Measurements from ENCODE around the gene BMP6. TPM values are rescaled to one million over a fixed set of nuclear protein-coding genes. Genes with fewer than 3 reads are reported as not detected.

BMP6 gene
- total and polyA plus RNA-seq, 2 experiments from 2014 or later = 0.84 to 2.8 TPM

DNA sequence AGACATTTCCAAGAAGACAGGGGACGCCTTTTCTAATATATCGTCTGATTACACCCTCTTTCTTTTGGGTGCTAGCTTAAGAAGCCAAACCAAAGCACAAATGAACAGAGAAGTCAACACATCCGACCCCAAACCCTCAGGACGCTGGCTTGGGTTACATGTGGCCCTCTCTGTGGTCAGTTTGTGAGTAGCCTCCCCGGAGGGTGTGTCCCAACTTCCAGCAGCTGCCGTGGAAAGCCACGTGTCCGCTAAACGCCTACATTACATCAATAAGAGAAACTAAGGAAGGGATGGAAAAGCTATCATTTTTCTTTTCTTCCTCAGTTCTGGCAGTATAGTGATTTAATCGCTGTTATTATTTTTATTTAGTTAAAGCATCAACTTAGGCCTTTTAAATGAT is 487 bp upstream of the BMP6 start:
- Histone ChIP-seq H3K79me2 (replicated peaks; ENCODE audit: insufficient read depth) (no peaks in the 10 kb centered on the region), H3K27me3 (ENCODE audit: insufficient read depth) (peaks cover 72% of the 10 kb centered on the region), H3K4me3 (peak overlapping the region; percentile 74; the same call in 1 of the 2 replicates), H3F3A (replicated peaks; ENCODE audit: low read depth) (no peaks in the 10 kb centered on the region), H2AFZ (no peak overlapping the region), H4K20me1 (replicated peaks; ENCODE audit: insufficient read depth) (peaks cover 5% of the 10 kb centered on the region; the same call in 1 of the 2 replicates), H3K4me2 (no peak overlapping the region), H3K36me3 (ENCODE audit: insufficient read depth) (no peaks in the 10 kb centered on the region), H3K9me2 (ENCODE audit: insufficient read depth) (no peaks in the 10 kb centered on the region), H3K4me1 (ENCODE audit: insufficient read depth) (peaks cover 11% of the 10 kb centered on the region), H3K27ac (ENCODE audit: low read depth) (no peak overlapping the region)
- Mint-ChIP-seq H3K4me3 (peak overlapping the region; percentile 77), H3K36me3 (ENCODE audit: low read depth) (no peaks in the 10 kb centered on the region), H3K9me3 (peaks cover 5% of the 10 kb centered on the region; the same call in 2 of the 3 replicates), H3K27ac (no peak overlapping the region), H3K27me3 (ENCODE audit: insufficient read depth, low read depth, poor library complexity) (peaks cover 65% of the 10 kb centered on the region), H3K4me1 (peaks cover 20% of the 10 kb centered on the region)
- no peak for DNase-seq (ENCODE audit: low spot score)
- no peak for ATAC-seq
- peak; percentile 44 for TF ChIP-seq EZH2 (IDR thresholded peaks at IDR 0.05; ENCODE audit: low read depth, unreplicated experiment)
- no peak for TF ChIP-seq ZNF114 (CRISPR knock-in tag; IDR thresholded peaks at IDR 0.05)
- TF ChIP-seq CTCF (conservative IDR thresholded peaks at IDR 0.05; ENCODE audit: low read depth in 2 of 2) = no peak
- TF ChIP-seq, protein P1, sequence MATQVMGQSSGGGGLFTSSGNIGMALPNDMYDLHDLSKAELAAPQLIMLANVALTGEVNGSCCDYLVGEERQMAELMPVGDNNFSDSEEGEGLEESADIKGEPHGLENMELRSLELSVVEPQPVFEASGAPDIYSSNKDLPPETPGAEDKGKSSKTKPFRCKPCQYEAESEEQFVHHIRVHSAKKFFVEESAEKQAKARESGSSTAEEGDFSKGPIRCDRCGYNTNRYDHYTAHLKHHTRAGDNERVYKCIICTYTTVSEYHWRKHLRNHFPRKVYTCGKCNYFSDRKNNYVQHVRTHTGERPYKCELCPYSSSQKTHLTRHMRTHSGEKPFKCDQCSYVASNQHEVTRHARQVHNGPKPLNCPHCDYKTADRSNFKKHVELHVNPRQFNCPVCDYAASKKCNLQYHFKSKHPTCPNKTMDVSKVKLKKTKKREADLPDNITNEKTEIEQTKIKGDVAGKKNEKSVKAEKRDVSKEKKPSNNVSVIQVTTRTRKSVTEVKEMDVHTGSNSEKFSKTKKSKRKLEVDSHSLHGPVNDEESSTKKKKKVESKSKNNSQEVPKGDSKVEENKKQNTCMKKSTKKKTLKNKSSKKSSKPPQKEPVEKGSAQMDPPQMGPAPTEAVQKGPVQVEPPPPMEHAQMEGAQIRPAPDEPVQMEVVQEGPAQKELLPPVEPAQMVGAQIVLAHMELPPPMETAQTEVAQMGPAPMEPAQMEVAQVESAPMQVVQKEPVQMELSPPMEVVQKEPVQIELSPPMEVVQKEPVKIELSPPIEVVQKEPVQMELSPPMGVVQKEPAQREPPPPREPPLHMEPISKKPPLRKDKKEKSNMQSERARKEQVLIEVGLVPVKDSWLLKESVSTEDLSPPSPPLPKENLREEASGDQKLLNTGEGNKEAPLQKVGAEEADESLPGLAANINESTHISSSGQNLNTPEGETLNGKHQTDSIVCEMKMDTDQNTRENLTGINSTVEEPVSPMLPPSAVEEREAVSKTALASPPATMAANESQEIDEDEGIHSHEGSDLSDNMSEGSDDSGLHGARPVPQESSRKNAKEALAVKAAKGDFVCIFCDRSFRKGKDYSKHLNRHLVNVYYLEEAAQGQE (IDR thresholded peaks at IDR 0.05; ENCODE audit: unreplicated experiment) = no peak
- TF ChIP-seq NANOG (IDR thresholded peaks at IDR 0.05; ENCODE audit: borderline replicate concordance) = no peak

GRCh38 chr6:7726416-7727085 is 652 bp downstream of the BMP6 start:
- H3K9me2 ChIP-seq (ENCODE audit: insufficient read depth) = no peaks in the 10 kb centered on the region
- no peak overlapping the region for H3K27ac Mint-ChIP-seq
- DNase-seq (ENCODE audit: low spot score) (peak; percentile 65), ATAC-seq (peak; percentile 54)
- H3K4me2 ChIP-seq = peak overlapping the region; percentile 90
- H3K9me3 Mint-ChIP-seq = peaks cover 5% of the 10 kb centered on the region; the same call in 2 of the 3 replicates
- peak overlapping the region; percentile 86 for H2AFZ ChIP-seq
- H3K27me3 Mint-ChIP-seq (ENCODE audit: insufficient read depth, low read depth, poor library complexity) = peaks cover 65% of the 10 kb centered on the region
- H3K79me2 ChIP-seq (replicated peaks; ENCODE audit: insufficient read depth) = no peaks in the 10 kb centered on the region
- H3K27me3 ChIP-seq (ENCODE audit: insufficient read depth) = peaks cover 78% of the 10 kb centered on the region
- H3K36me3 ChIP-seq (ENCODE audit: insufficient read depth) = no peaks in the 10 kb centered on the region
- no peak overlapping the region for H3K27ac ChIP-seq (ENCODE audit: low read depth)
- H3K4me1 Mint-ChIP-seq = peaks cover 29% of the 10 kb centered on the region
- H3K36me3 Mint-ChIP-seq (ENCODE audit: low read depth) = no peaks in the 10 kb centered on the region
- peaks cover 5% of the 10 kb centered on the region; the same call in 1 of the 2 replicates for H4K20me1 ChIP-seq (replicated peaks; ENCODE audit: insufficient read depth)
- no peaks in the 10 kb centered on the region for H3F3A ChIP-seq (replicated peaks; ENCODE audit: low read depth)
- H3K4me1 ChIP-seq (ENCODE audit: insufficient read depth) = peaks cover 17% of the 10 kb centered on the region
- H3K4me3 ChIP-seq = peak overlapping the region; percentile 74
- peak overlapping the region; percentile 77 for H3K4me3 Mint-ChIP-seq
- TF ChIP-seq EZH2phosphoT487 (IDR thresholded peaks at IDR 0.05; ENCODE audit: unreplicated experiment) (peak; percentile 77), CREB1 (CRISPR knock-in tag; IDR thresholded peaks at IDR 0.05; ENCODE audit: low read depth) (no peak), JUNB (IDR thresholded peaks at IDR 0.05; ENCODE audit: unreplicated experiment) (no peak), CTCF (conservative IDR thresholded peaks at IDR 0.05; ENCODE audit: low read depth in 2 of 2) (0 out of 4 replicates have a peak, but pooled peaks of 1 of the 2 experiments have one; percentile 8), EZH2 (IDR thresholded peaks at IDR 0.05; ENCODE audit: low read depth, unreplicated experiment) (peak; percentile 55)
- TF ChIP-seq, protein P1 (IDR thresholded peaks at IDR 0.05; ENCODE audit: unreplicated experiment) = no peak
